DOHH2 (cell line): Measurements from ENCODE around the gene TIMELESS.

ENCODE experiments used
- EZH2phosphoT487 ChIP-seq: fragments of 200-600 bp; sonication (generic); IDR thresholded peaks from 2 replicates; pipeline ENCODE4 v1.6.1; 2017; ENCODE audit warnings: borderline replicate concordance, mild to moderate bottlenecking, antibody characterized with exemption, low read length, moderate library complexity, mixed read lengths
- TF ChIP-seq, protein P1 (sequence below): fragments of 200-600 bp; sonication (generic); IDR thresholded peaks from one replicate; pipeline ENCODE4 v1.5.1; 2014; ENCODE audit warnings: antibody characterized with exemption, mild to moderate bottlenecking, low read depth, low read length; ENCODE audit not compliant: poor library complexity, severe bottlenecking

DNA sequence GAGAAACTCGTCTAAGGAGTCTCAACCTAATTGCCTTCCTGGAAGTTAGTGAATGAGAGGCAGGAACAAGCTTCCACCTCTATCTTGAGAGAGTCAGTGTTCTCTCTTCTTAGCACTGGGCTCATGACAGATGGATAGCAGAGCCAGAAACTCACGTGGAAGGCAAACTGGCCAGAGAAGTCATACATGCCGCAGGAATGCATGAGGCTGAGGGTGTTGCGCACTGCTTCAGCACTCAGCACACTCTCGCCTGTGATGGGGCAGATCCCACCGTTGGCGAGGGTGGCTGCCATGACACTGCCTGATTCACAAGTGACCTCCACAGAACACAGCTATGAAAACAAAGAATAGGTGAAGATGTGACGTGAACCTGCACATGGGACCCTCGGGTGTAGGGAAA lies 25.2 kb upstream of the TIMELESS start:
- TF ChIP-seq, protein P1, sequence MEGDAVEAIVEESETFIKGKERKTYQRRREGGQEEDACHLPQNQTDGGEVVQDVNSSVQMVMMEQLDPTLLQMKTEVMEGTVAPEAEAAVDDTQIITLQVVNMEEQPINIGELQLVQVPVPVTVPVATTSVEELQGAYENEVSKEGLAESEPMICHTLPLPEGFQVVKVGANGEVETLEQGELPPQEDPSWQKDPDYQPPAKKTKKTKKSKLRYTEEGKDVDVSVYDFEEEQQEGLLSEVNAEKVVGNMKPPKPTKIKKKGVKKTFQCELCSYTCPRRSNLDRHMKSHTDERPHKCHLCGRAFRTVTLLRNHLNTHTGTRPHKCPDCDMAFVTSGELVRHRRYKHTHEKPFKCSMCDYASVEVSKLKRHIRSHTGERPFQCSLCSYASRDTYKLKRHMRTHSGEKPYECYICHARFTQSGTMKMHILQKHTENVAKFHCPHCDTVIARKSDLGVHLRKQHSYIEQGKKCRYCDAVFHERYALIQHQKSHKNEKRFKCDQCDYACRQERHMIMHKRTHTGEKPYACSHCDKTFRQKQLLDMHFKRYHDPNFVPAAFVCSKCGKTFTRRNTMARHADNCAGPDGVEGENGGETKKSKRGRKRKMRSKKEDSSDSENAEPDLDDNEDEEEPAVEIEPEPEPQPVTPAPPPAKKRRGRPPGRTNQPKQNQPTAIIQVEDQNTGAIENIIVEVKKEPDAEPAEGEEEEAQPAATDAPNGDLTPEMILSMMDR = no peak
- no peak for TF ChIP-seq EZH2phosphoT487
